ENCODE measurements around the gene CCT8. TPM values are rescaled to one million over a fixed set of nuclear protein-coding genes. Genes with fewer than 3 reads are reported as not detected.

Gene CCT8
- total RNA-seq, 1 experiment from 2014 or later = 128 TPM

- H3K9me3 ChIP-seq (ENCODE audit: insufficient read depth, low read depth) = no peaks in the 10 kb centered on the region
- no peaks in the 10 kb centered on the region for H3K9me2 ChIP-seq (ENCODE audit: insufficient read depth)
- H3K4me2 ChIP-seq = no peak overlapping the region
- no TSS peak for BruUV-seq (replicated peaks)
- peaks cover 6% of the 10 kb centered on the region for H3K36me3 ChIP-seq (ENCODE audit: low read depth)
- no peaks in the 10 kb centered on the region for H3K27me3 ChIP-seq (ENCODE audit: insufficient read depth, low read depth)
- no peak overlapping the region for H3K27ac ChIP-seq
- intact Hi-C loops (cut with micrococcal nuclease; ENCODE audit: unreplicated experiment) = no loop called here
- POLR2A ChIA-PET (ENCODE audit: unreplicated experiment) = no interaction called here
- H2AFZ ChIP-seq = no peak overlapping the region
- no peaks in the 10 kb centered on the region for H3K79me2 ChIP-seq (ENCODE audit: low read depth)
- no peaks in the 10 kb centered on the region for H3K4me1 ChIP-seq (replicated peaks; ENCODE audit: insufficient read depth)
- no peaks in the 10 kb centered on the region for H3F3A ChIP-seq (ENCODE audit: insufficient read depth, low read depth)
- no peak for DNase-seq
- CTCF ChIA-PET = no interaction called here
- H3K4me3 ChIP-seq = no peak overlapping the region
- H4K20me1 ChIP-seq (ENCODE audit: insufficient read depth) = no peaks in the 10 kb centered on the region
- TF ChIP-seq EZH2 (IDR thresholded peaks at IDR 0.05; ENCODE audit: low read depth) = no peak
- TF ChIP-seq, protein P1, sequence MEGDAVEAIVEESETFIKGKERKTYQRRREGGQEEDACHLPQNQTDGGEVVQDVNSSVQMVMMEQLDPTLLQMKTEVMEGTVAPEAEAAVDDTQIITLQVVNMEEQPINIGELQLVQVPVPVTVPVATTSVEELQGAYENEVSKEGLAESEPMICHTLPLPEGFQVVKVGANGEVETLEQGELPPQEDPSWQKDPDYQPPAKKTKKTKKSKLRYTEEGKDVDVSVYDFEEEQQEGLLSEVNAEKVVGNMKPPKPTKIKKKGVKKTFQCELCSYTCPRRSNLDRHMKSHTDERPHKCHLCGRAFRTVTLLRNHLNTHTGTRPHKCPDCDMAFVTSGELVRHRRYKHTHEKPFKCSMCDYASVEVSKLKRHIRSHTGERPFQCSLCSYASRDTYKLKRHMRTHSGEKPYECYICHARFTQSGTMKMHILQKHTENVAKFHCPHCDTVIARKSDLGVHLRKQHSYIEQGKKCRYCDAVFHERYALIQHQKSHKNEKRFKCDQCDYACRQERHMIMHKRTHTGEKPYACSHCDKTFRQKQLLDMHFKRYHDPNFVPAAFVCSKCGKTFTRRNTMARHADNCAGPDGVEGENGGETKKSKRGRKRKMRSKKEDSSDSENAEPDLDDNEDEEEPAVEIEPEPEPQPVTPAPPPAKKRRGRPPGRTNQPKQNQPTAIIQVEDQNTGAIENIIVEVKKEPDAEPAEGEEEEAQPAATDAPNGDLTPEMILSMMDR (conservative IDR thresholded peaks at IDR 0.05) = no peak
These were observed 39.6 kb downstream of the CCT8 start for GRCh38 chr21:29033871-29034270.

GRCh38 chr21:29033301-29033700 is 40.1 kb downstream of the CCT8 start:
- H3K27me3 ChIP-seq (ENCODE audit: insufficient read depth, low read depth) = no peaks in the 10 kb centered on the region
- H3F3A ChIP-seq (ENCODE audit: insufficient read depth, low read depth) = no peaks in the 10 kb centered on the region
- TF ChIP-seq EZH2 (IDR thresholded peaks at IDR 0.05; ENCODE audit: low read depth) = no peak
- TF ChIP-seq, protein P1 (conservative IDR thresholded peaks at IDR 0.05) = no peak
- no peak overlapping the region for H3K4me3 ChIP-seq
- no peaks in the 10 kb centered on the region for H3K9me2 ChIP-seq (ENCODE audit: insufficient read depth)
- no peaks in the 10 kb centered on the region for H4K20me1 ChIP-seq (ENCODE audit: insufficient read depth)
- intact Hi-C loops (cut with micrococcal nuclease; ENCODE audit: unreplicated experiment) = no loop called here
- H3K4me2 ChIP-seq = no peak overlapping the region
- H2AFZ ChIP-seq = no peak overlapping the region
- DNase-seq = no peak
- ChIA-PET POLR2A (ENCODE audit: unreplicated experiment) (no interaction called here), CTCF (no interaction called here)
- H3K9me3 ChIP-seq (ENCODE audit: insufficient read depth, low read depth) = no peaks in the 10 kb centered on the region
- H3K79me2 ChIP-seq (ENCODE audit: low read depth) = no peaks in the 10 kb centered on the region; the same call in 1 of the 2 replicates
- peaks cover 6% of the 10 kb centered on the region for H3K36me3 ChIP-seq (ENCODE audit: low read depth)
- H3K27ac ChIP-seq = no peak overlapping the region
- no peaks in the 10 kb centered on the region for H3K4me1 ChIP-seq (replicated peaks; ENCODE audit: insufficient read depth)
- BruUV-seq (replicated peaks) = no TSS peak

DNA sequence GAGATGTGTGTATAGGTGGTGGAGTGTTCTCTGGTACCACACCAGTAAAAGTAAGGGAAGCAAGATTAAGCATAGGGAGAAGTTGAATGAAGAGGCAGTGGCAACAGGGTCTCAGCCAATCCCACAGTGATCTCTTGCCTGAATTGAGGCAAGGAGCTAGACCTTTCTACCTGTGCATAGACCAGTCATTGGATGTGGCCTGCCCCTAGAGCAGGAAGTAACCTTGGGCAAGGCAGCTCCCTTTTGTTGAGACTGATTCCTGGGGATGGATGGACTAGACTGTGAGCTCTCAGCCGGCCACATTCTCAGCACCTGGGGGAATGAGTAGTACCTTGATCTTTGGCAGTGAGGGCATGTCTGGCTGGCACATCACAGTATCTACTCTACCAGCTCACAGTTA is 42.5 kb downstream of the CCT8 start:
- no peaks in the 10 kb centered on the region for H3K9me2 ChIP-seq (ENCODE audit: insufficient read depth)
- ChIA-PET POLR2A (ENCODE audit: unreplicated experiment) (no interaction called here), CTCF (no interaction called here)
- peaks cover 19% of the 10 kb centered on the region for H3K79me2 ChIP-seq (ENCODE audit: low read depth)
- no peak overlapping the region for H3K4me2 ChIP-seq
- H3K36me3 ChIP-seq (ENCODE audit: low read depth) = peaks cover 6% of the 10 kb centered on the region
- intact Hi-C loops (cut with micrococcal nuclease; ENCODE audit: unreplicated experiment) = no loop called here
- no peak for DNase-seq
- TF ChIP-seq, protein P1 (conservative IDR thresholded peaks at IDR 0.05) = no peak
- no peak for TF ChIP-seq EZH2 (IDR thresholded peaks at IDR 0.05; ENCODE audit: low read depth)
- peaks cover 2% of the 10 kb centered on the region for H3K4me1 ChIP-seq (replicated peaks; ENCODE audit: insufficient read depth)
- H4K20me1 ChIP-seq (ENCODE audit: insufficient read depth) = no peaks in the 10 kb centered on the region
- H3K27me3 ChIP-seq (ENCODE audit: insufficient read depth, low read depth) = no peaks in the 10 kb centered on the region
- BruUV-seq (replicated peaks) = no TSS peak
- H3F3A ChIP-seq (ENCODE audit: insufficient read depth, low read depth) = 0 out of 2 replicates have a peak, but pooled peaks cover under 1% of the 10 kb centered on the region
- H3K27ac ChIP-seq = no peak overlapping the region
- no peaks in the 10 kb centered on the region for H3K9me3 ChIP-seq (ENCODE audit: insufficient read depth, low read depth)
- no peak overlapping the region for H3K4me3 ChIP-seq
- no peak overlapping the region for H2AFZ ChIP-seq

Data from PC-9 (cell line).